ENCODE measurements around the gene CLDN7.

The CLDN7 gene

GRCh38 chr17:7222972-7223292 lies 39.3 kb downstream of the CLDN7 start:
- no peaks in the 10 kb centered on the region for H3K27me3 ChIP-seq (ENCODE audit: insufficient read depth, low read length, poor library complexity)
- no peak overlapping the region for H3K4me2 ChIP-seq (ENCODE audit: low read length)
- no peak overlapping the region for H3K4me3 ChIP-seq (ENCODE audit: low read length)
- WGBS (ENCODE audit: extremely low coverage, insufficient coverage, low lambda C conversion rate), result no CpG with 5 or more reads among the region's 7 CpGs
- no peak overlapping the region for H3K18ac ChIP-seq (ENCODE audit: low read length)
- no peak overlapping the region for H3K27ac ChIP-seq (ENCODE audit: low read depth, low read length)
- no peak overlapping the region for H3K56ac ChIP-seq (ENCODE audit: low read length)
- H3K36me3 ChIP-seq (ENCODE audit: control insufficient read depth, insufficient read depth, low read length), result peaks cover 17% of the 10 kb centered on the region
- DNase-seq, result no peak
- no peaks in the 10 kb centered on the region for H3K79me2 ChIP-seq (ENCODE audit: control insufficient read depth, insufficient read depth, low read length)
- no peak overlapping the region for H3K4ac ChIP-seq (ENCODE audit: low read depth, low read length)
- H4K5ac ChIP-seq (ENCODE audit: low read length), result no peak overlapping the region
- peaks cover 6% of the 10 kb centered on the region for H3K4me1 ChIP-seq (ENCODE audit: control insufficient read depth, low read depth, low read length)
- H2BK120ac ChIP-seq (ENCODE audit: low read depth, low read length), result no peak overlapping the region
- no peak overlapping the region for H2BK5ac ChIP-seq (ENCODE audit: low read length)
- no peak overlapping the region for H2AK5ac ChIP-seq (ENCODE audit: low read length)
- H3K9ac ChIP-seq (ENCODE audit: low read length), result no peak overlapping the region
- H2BK15ac ChIP-seq (replicated peaks; ENCODE audit: low read depth), result no peak overlapping the region
- peaks cover 4% of the 10 kb centered on the region for H3K79me1 ChIP-seq (ENCODE audit: low read length)
- no peak overlapping the region for H4K8ac ChIP-seq (ENCODE audit: low read depth, low read length)
- H3K23ac ChIP-seq (ENCODE audit: low read length), result no peak overlapping the region

DNA sequence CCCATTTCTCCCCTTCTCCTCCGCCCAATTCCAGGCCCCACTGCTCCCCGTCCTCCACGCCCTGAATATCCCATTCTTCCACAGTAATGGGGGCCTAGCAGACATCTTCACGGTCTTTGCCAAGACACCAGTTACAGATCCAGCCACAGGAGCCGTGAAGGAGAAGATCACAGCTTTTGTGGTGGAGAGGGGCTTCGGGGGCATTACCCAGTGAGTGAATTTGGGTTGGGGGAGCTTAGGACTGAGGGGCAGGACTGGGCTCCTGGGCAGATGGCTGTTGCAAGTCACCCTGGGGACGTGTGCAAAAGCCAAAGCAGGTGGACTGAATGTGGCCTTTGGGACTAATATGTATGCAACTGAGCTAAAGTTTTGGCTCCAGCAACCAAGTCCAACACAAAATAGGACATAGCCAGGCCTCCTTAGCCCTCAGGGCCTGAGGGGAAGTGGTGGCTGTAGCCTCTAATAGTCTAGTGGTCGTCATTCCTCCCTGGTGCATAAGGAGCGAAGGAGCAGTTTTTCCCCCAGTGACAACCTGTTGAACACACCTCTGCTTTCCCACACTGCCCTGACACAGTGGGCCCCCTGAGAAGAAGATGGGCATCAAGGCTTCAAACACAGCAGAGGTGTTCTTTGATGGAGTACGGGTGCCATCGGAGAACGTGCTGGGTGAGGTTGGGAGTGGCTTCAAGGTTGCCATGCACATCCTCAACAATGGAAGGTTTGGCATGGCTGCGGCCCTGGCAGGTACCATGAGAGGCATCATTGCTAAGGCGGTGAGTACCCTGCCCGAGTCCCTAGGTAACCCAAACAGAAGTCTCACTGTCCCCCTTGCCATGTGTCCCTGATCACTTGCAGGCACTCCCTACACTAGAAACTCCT lies 39.9 kb downstream of the CLDN7 start:
- Histone ChIP-seq H2BK5ac (ENCODE audit: low read length) (no peak overlapping the region), H2BK15ac (replicated peaks; ENCODE audit: low read depth) (no peak overlapping the region), H2BK120ac (ENCODE audit: low read depth, low read length) (no peak overlapping the region), H3K4me1 (ENCODE audit: control insufficient read depth, low read depth, low read length) (peaks cover 9% of the 10 kb centered on the region), H4K5ac (ENCODE audit: low read length) (no peak overlapping the region), H3K4ac (ENCODE audit: low read depth, low read length) (no peak overlapping the region), H2AK5ac (ENCODE audit: low read length) (no peak overlapping the region), H3K23ac (ENCODE audit: low read length) (no peak overlapping the region), H4K8ac (ENCODE audit: low read depth, low read length) (no peak overlapping the region), H3K56ac (ENCODE audit: low read length) (no peak overlapping the region), H3K79me1 (ENCODE audit: low read length) (peaks cover 4% of the 10 kb centered on the region), H3K27ac (ENCODE audit: low read depth, low read length) (no peak overlapping the region), H3K79me2 (ENCODE audit: control insufficient read depth, insufficient read depth, low read length) (no peaks in the 10 kb centered on the region), H3K36me3 (ENCODE audit: control insufficient read depth, insufficient read depth, low read length) (peaks cover 15% of the 10 kb centered on the region), H3K27me3 (ENCODE audit: insufficient read depth, low read length, poor library complexity) (no peaks in the 10 kb centered on the region), H3K4me3 (ENCODE audit: low read length) (no peak overlapping the region), H3K4me2 (ENCODE audit: low read length) (no peak overlapping the region), H3K9ac (ENCODE audit: low read length) (no peak overlapping the region), H3K18ac (ENCODE audit: low read length) (no peak overlapping the region)
- no peak for DNase-seq
- WGBS (ENCODE audit: extremely low coverage, insufficient coverage, low lambda C conversion rate), result no CpG with 5 or more reads among the region's 15 CpGs

DNA sequence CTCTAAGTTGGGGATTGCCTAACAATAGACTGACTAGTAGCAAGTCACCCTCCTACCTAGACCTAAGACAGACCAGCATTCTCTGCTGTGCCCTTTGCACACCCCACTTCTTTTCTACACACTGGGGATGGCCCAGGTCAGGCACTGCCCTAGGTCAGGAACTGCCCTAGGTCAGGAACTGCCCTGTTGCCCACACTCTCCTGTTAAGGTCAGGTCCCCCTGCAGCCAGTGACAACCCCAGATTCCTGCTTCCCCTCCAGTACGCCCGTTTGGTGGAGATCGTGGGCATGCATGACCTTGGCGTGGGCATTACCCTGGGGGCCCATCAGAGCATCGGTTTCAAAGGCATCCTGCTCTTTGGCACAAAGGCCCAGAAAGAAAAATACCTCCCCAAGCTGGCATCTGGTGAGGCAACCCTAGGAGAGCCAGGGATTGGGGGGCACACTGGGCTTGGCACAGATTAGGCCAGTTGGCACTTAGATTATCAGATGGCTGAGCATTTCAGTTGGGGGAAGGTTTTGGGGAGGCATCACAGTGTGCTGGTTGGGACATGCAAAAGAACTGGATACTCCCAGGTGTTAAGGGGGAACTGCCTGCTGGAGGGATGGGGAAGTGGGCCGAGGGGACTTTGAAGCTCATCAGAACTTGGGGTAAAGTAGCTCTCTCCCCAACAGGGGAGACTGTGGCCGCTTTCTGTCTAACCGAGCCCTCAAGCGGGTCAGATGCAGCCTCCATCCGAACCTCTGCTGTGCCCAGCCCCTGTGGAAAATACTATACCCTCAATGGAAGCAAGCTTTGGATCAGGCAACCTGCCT lies 40.8 kb downstream of the CLDN7 start:
- peaks cover 4% of the 10 kb centered on the region for H3K79me1 ChIP-seq (ENCODE audit: low read length)
- DNase-seq, result no peak
- no peak overlapping the region for H3K4me2 ChIP-seq (ENCODE audit: low read length)
- H2BK5ac ChIP-seq (ENCODE audit: low read length), result no peak overlapping the region
- peaks cover 9% of the 10 kb centered on the region for H3K4me1 ChIP-seq (ENCODE audit: control insufficient read depth, low read depth, low read length)
- no peak overlapping the region for H3K56ac ChIP-seq (ENCODE audit: low read length)
- H3K18ac ChIP-seq (ENCODE audit: low read length), result no peak overlapping the region
- no peak overlapping the region for H3K4ac ChIP-seq (ENCODE audit: low read depth, low read length)
- H3K9ac ChIP-seq (ENCODE audit: low read length), result peak overlapping the region; percentile 70
- peaks cover 12% of the 10 kb centered on the region for H3K36me3 ChIP-seq (ENCODE audit: control insufficient read depth, insufficient read depth, low read length)
- no CpG with 5 or more reads among the region's 10 CpGs for WGBS (ENCODE audit: extremely low coverage, insufficient coverage, low lambda C conversion rate)
- no peak overlapping the region for H3K27ac ChIP-seq (ENCODE audit: low read depth, low read length)
- H3K23ac ChIP-seq (ENCODE audit: low read length), result no peak overlapping the region
- H3K27me3 ChIP-seq (ENCODE audit: insufficient read depth, low read length, poor library complexity), result no peaks in the 10 kb centered on the region
- H3K4me3 ChIP-seq (ENCODE audit: low read length), result no peak overlapping the region
- H2AK5ac ChIP-seq (ENCODE audit: low read length), result no peak overlapping the region
- no peak overlapping the region for H4K8ac ChIP-seq (ENCODE audit: low read depth, low read length)
- no peak overlapping the region for H4K5ac ChIP-seq (ENCODE audit: low read length)
- H2BK120ac ChIP-seq (ENCODE audit: low read depth, low read length), result no peak overlapping the region
- H3K79me2 ChIP-seq (ENCODE audit: control insufficient read depth, insufficient read depth, low read length), result peaks cover 4% of the 10 kb centered on the region
- H2BK15ac ChIP-seq (replicated peaks; ENCODE audit: low read depth), result no peak overlapping the region

GRCh38 chr17:7220593-7221277 lies 41.5 kb downstream of the CLDN7 start:
- no peak overlapping the region for H4K8ac ChIP-seq (ENCODE audit: low read depth, low read length)
- H3K56ac ChIP-seq (ENCODE audit: low read length), result peak overlapping the region; percentile 90
- no peak overlapping the region for H4K5ac ChIP-seq (ENCODE audit: low read length)
- peaks cover 14% of the 10 kb centered on the region for H3K4me1 ChIP-seq (ENCODE audit: control insufficient read depth, low read depth, low read length)
- peak overlapping the region; percentile 83 for H3K4me2 ChIP-seq (ENCODE audit: low read length)
- no CpG with 5 or more reads among the region's 11 CpGs for WGBS (ENCODE audit: extremely low coverage, insufficient coverage, low lambda C conversion rate)
- no peak overlapping the region for H2BK15ac ChIP-seq (replicated peaks; ENCODE audit: low read depth)
- H3K9ac ChIP-seq (ENCODE audit: low read length), result peak overlapping the region; percentile 70
- no peak overlapping the region for H3K18ac ChIP-seq (ENCODE audit: low read length)
- no peak overlapping the region for H3K4ac ChIP-seq (ENCODE audit: low read depth, low read length)
- H2BK5ac ChIP-seq (ENCODE audit: low read length), result no peak overlapping the region
- no peak overlapping the region for H2BK120ac ChIP-seq (ENCODE audit: low read depth, low read length)
- H3K79me1 ChIP-seq (ENCODE audit: low read length), result peaks cover 5% of the 10 kb centered on the region
- peaks cover 7% of the 10 kb centered on the region for H3K79me2 ChIP-seq (ENCODE audit: control insufficient read depth, insufficient read depth, low read length)
- H3K36me3 ChIP-seq (ENCODE audit: control insufficient read depth, insufficient read depth, low read length), result peaks cover 10% of the 10 kb centered on the region
- H2AK5ac ChIP-seq (ENCODE audit: low read length), result peak overlapping the region; percentile 6
- H3K27me3 ChIP-seq (ENCODE audit: insufficient read depth, low read length, poor library complexity), result no peaks in the 10 kb centered on the region
- peak overlapping the region; percentile 50 for H3K27ac ChIP-seq (ENCODE audit: low read depth, low read length)
- peak; percentile 75 for DNase-seq
- peak overlapping the region; percentile 40 for H3K4me3 ChIP-seq (ENCODE audit: low read length)
- no peak overlapping the region for H3K23ac ChIP-seq (ENCODE audit: low read length)

DNA sequence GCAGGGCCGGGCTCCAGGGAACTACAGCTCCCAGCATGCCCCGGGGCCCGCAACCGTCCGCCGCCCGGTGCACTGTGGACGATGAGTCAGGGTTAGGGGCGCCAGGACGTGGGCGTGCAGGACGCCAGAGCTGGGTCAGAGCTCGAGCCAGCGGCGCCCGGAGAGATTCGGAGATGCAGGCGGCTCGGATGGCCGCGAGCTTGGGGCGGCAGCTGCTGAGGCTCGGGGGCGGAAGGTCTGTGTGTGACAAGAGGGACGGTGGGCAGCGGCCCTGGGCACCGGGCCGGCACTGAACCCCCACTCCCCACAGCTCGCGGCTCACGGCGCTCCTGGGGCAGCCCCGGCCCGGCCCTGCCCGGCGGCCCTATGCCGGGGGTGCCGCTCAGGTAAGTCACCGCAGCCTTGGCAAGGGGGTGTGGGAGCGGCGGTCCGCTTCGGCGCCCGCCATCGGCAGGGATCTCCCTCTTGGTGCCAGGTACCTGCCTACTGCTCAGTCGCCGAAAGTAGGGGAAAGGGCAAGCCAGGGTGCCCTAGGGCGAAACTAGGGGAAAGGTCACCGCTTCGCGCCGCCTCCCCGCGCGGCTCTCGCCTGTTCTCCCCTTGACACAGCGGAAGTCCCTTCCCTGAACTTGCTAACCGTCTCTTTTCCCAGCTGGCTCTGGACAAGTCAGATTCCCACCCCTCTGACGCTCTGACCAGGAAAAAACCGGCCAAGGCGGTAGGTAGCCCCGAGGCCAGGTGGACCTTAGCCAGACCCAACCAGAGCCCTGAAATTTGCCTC lies 42.3 kb downstream of the CLDN7 start, which contains the start of the genes ACADVL and DLG4:
TSS of gene ACADVL (plus strand) at position 127 of the 781 bp plus-strand sequence. CDS start at position 174, 47 bp downstream.
TSS of gene DLG4 (minus strand) at position 25 of the 781 bp plus-strand sequence.
- H3K27me3 ChIP-seq (ENCODE audit: insufficient read depth, low read length, poor library complexity), result no peaks in the 10 kb centered on the region
- H3K9ac ChIP-seq (ENCODE audit: low read length), result peak within 1 kb of the TSS; percentile 70
- peak within 1 kb of the TSS; percentile 23 for H3K4ac ChIP-seq (ENCODE audit: low read depth, low read length)
- peak within 1 kb of the TSS; percentile 90 for H3K56ac ChIP-seq (ENCODE audit: low read length)
- H3K79me1 ChIP-seq (ENCODE audit: low read length), result peaks cover 5% of the 10 kb centered on the region
- peaks cover 10% of the 10 kb centered on the region for H3K36me3 ChIP-seq (ENCODE audit: control insufficient read depth, insufficient read depth, low read length)
- no peak within 1 kb of the TSS for H3K23ac ChIP-seq (ENCODE audit: low read length)
- peak within 1 kb of the TSS; percentile 50 for H3K27ac ChIP-seq (ENCODE audit: low read depth, low read length)
- H3K4me2 ChIP-seq (ENCODE audit: low read length), result peak within 1 kb of the TSS; percentile 83
- H4K8ac ChIP-seq (ENCODE audit: low read depth, low read length), result no peak within 1 kb of the TSS
- H3K79me2 ChIP-seq (ENCODE audit: control insufficient read depth, insufficient read depth, low read length), result peaks cover 7% of the 10 kb centered on the region
- no peak within 1 kb of the TSS for H2BK5ac ChIP-seq (ENCODE audit: low read length)
- H4K5ac ChIP-seq (ENCODE audit: low read length), result peak within 1 kb of the TSS; percentile 50
- peak within 1 kb of the TSS; percentile 6 for H2AK5ac ChIP-seq (ENCODE audit: low read length)
- peak within 1 kb of the TSS; percentile 40 for H3K4me3 ChIP-seq (ENCODE audit: low read length)
- no CpG with 5 or more reads among the region's 63 CpGs for WGBS (ENCODE audit: extremely low coverage, insufficient coverage, low lambda C conversion rate)
- peak; percentile 90 for DNase-seq
- peaks cover 14% of the 10 kb centered on the region for H3K4me1 ChIP-seq (ENCODE audit: control insufficient read depth, low read depth, low read length)
- H3K18ac ChIP-seq (ENCODE audit: low read length), result no peak within 1 kb of the TSS
- H2BK120ac ChIP-seq (ENCODE audit: low read depth, low read length), result no peak within 1 kb of the TSS
- no peak within 1 kb of the TSS for H2BK15ac ChIP-seq (replicated peaks; ENCODE audit: low read depth)
